Stimulated activated CD4-positive, alpha-beta T cell treated with anti-CD3 and anti-CD28 coated beads, Interleukin-1b, Interleukin-23, amount 100 ng/mL, for 24 hours (primary cell): ENCODE measurements around the gene ELMO2.

Experiments used
- DNase-seq, 4 experiments: peaks; one replicate each; pipeline ENCODE4 v3.0.0-alpha.2; 2020; ENCODE audit warnings: low read depth in 4 of 4, low spot score in 1 of 4

Gene ELMO2, protein sequence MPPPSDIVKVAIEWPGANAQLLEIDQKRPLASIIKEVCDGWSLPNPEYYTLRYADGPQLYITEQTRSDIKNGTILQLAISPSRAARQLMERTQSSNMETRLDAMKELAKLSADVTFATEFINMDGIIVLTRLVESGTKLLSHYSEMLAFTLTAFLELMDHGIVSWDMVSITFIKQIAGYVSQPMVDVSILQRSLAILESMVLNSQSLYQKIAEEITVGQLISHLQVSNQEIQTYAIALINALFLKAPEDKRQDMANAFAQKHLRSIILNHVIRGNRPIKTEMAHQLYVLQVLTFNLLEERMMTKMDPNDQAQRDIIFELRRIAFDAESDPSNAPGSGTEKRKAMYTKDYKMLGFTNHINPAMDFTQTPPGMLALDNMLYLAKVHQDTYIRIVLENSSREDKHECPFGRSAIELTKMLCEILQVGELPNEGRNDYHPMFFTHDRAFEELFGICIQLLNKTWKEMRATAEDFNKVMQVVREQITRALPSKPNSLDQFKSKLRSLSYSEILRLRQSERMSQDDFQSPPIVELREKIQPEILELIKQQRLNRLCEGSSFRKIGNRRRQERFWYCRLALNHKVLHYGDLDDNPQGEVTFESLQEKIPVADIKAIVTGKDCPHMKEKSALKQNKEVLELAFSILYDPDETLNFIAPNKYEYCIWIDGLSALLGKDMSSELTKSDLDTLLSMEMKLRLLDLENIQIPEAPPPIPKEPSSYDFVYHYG

GRCh38 chr20:46406200-46406985 is at the start of gene ELMO2:
Gene ELMO2 (minus strand): TSS chr20:46406615. CDS start chr20:46394482, 12,133 bp downstream.
- DNase-seq: peak; percentile 82 to 96 (median 96)

DNA sequence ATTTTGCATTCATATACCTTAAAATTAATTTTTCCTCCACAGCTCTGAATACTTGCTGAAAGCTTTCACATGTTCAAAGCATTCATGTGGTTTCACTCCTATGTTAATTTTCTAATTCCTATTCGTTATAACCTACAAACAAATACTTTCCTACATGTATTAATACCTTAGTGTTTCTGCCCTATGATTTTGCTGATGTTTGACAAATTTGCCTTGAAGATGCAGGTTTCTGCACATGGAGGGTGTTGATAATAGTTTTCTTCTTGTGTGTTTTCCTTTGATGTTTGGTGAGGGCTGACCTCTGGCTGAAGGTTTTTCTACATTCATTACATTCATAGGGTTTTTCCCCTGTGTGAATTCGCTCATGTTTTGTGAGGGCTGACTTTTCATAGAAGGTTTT is 49.3 kb upstream of the ELMO2 start:
- DNase-seq: no peak

DNA sequence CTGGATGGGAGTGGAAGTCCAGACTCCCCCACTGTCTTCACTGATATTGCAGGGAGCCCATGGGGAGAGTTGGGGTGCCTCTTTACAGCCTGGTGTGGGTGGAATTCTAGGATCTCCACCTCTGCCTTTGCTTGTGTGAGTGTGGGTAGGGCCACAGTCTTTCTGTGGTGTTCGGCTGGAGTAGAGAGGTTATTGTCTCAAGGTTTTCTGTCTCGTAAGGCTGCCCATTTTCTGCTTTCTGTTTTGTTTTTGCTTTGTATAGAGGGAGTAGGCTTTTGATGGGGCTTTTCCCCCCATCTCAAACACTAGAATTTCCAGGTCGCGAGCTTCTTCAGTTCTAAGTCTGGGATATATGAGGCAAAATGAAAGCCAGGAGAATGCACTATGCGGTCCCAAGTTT is 40.4 kb upstream of the ELMO2 start:
- no peak for DNase-seq

- DNase-seq: no peak
Measured at GRCh38 chr20:46439837-46440236, 33.4 kb upstream of the ELMO2 start.

DNA sequence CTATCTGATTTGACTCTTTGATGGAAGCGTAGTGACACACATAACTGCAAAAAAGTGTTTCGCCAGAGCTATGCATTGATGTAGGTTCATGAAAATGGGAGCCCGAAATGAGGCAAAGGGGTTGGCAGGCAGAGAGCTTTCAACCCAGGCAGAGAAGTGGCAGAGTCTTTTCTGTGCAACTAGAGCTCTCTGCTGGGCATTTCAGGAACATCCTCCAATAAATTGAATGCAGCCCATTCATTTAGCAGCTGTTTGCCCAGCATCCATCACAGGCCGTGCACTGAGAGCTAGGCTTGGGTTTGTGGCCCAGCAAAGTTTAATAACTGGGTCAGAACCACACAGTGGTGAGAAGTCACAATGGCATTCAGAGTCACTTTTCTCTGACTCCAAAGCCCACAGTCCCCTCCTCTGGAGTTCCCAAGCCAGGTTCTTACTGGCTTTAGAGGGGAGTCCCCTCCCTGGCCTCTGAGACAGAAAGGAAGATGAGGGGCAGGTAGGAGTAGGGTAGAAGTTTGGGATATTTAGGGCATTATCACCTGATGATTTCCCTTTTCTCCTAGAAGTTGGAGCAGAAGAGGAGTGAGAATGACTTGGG is 31.8 kb upstream of the ELMO2 start:
- DNase-seq: no peak

GRCh38 chr20:46435146-46435545 is 28.7 kb upstream of the ELMO2 start:
- DNase-seq: no peak

- DNase-seq: no peak
Measured at GRCh38 chr20:46434597-46434996, 28.2 kb upstream of the ELMO2 start.

- DNase-seq: no peak
Measured at GRCh38 chr20:46433051-46433450, 26.6 kb upstream of the ELMO2 start.

DNA sequence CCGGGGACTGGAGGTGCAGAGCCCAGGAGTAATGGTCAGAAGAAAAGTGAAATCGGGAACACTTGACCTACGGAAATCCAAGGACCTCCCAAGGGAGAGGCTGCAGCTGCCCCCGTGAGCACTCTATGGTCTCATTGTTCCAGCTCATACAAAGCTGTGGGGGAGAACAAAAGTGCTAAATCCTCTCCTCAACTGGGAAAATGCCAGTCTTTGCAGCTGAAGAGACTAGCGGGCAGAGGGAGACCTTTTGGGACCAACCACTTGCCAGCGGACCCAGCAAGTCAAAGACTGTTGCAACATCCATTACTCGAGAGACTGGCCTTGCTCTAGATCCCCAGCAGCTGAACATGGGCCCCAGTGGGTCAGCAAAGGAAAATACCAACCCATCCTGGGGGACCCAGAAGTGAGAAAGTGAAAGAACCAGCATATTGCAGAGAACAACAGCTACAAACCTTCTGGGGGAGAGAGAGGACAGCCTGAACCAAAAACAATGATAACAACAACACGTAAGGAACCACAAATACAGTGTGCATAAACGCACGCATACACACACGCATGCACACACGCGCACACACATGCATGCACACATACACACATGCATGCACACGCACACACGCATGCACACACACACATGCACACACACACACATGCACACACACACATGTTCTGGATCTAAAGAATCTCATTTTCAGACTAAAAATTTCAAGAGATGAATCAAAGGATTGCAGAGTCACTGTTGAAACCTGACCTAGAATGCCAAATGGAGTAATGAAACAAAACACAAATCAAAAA is 24.7 kb upstream of the ELMO2 start:
- no peak for DNase-seq

GRCh38 chr20:46427384-46427783 is 21.0 kb upstream of the ELMO2 start:
- DNase-seq: no peak

DNA sequence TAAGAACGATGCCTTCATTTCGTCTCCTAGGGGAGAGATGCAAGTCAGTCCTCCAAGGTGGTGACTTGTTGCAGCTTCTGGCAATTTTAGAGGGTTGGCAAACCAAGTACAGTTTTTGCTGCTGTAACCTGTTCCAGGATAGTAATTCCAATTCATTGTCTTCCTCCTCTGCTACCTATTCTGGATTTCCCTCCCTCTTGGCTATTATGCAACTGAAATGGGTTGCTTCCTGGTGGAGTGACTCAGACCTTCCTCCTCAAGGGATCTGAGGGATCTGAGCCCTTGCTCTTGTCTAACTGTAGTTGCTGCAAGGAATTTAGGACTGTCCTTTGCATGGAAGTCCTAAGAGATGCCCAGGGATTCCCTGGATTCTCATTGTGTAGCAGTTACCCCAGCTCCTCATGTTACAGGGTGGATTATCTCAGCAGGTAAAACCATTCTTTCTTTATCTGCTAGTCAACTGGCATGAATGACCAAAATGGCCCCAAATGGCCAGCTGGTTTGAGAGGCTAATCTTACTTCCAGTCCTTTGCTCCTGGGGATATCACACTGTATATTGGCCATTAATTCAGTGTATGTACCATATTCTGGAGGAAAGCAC is 17.6 kb upstream of the ELMO2 start:
- no peak for DNase-seq

DNA sequence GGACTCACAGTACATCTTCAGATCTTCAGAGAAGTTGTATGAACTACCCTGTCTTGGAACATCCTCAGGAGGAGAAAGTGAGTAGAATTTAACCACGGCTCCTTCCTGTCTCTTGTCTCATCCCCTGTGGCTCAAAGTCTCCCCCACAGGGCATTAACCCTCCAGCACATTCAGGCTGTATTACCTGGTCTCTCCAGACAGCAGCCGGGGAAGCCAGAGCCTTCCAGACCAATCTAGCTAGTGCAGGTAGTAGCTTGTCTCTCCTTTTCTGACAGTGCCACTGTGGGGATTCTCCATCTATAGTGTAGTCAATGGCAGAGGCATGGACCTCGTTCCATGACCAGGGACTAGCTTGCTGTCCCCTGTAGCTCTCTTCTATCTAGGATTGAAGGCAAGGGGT is 16.9 kb upstream of the ELMO2 start:
- no peak for DNase-seq

DNA sequence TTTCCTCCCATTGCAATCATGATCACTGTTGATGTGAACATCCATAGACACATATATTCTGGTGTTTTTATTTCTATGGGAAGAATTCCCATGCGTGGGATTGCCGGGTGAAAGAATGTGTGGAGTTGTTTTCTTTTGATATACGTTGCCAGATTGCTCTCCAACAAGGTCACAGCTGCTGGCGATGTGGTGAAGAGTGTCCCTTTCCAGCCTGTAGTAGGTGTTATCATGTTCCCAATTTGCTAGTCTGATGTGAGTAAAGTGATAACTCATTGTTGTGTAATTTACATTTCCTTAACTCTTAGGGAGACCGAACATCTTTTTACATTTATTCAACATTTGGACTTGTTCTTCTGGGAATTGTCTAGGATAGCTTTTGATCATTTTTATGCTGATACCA is 14.5 kb upstream of the ELMO2 start:
- DNase-seq: no peak

GRCh38 chr20:46419882-46420281 is 13.5 kb upstream of the ELMO2 start:
- no peak for DNase-seq

DNA sequence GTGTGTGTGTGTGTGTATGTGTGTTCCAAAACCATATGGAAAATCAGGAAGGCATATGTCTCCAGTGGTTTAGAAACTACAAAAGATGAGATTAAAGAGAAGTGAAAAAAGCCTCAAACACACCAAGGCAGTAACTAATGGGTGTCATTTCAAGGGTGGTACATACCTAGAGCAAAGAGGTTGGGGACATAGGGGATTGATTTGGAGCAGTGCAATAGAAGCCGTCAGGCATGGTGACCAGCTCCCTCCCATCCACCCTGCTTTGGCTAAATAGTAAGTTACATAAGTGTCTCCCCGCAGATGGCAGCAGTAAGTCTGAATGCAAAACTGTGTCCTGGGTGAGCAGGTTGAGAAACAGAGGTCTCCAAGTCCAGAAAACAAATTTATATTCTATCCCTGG is 10.4 kb upstream of the ELMO2 start:
- no peak for DNase-seq

DNA sequence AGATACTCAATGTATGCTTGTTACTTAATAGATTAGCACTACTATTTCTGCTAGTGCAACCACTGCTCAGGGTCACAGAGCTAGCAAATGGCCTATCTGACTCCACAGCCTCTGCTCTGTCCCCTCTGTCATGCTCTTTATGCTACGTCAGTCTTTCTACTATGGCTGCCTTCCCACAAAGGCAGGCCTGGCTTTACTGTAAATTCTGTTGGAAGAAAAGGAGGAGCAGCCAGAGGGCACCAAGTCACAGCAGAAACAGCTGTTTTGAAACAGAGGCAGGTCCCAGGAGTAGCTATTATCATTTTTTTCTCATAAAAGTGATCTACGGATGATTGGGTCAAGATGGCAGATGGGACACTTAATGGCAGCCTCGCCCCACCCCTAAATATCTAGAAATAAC is 10.0 kb upstream of the ELMO2 start:
- DNase-seq: no peak

GRCh38 chr20:46415773-46416172 is 9.4 kb upstream of the ELMO2 start:
- DNase-seq: no peak

GRCh38 chr20:46414608-46415007 is 8.2 kb upstream of the ELMO2 start:
- no peak for DNase-seq

GRCh38 chr20:46411637-46412036 is 5.2 kb upstream of the ELMO2 start:
- DNase-seq: no peak

- DNase-seq: no peak
Measured at GRCh38 chr20:46408281-46408731, 1.9 kb upstream of the ELMO2 start.
